ENCODE measurements around the gene CRIP3. TPM values are rescaled to one million over a fixed set of nuclear protein-coding genes. Genes with fewer than 3 reads are reported as not detected.
A peak's percentile ranks its signal among the peaks of the same experiment; 100 is the strongest.

Gene CRIP3
- total RNA-seq, 2 donors from 2014 or later = 1.5 TPM; not detected in 1

DNA sequence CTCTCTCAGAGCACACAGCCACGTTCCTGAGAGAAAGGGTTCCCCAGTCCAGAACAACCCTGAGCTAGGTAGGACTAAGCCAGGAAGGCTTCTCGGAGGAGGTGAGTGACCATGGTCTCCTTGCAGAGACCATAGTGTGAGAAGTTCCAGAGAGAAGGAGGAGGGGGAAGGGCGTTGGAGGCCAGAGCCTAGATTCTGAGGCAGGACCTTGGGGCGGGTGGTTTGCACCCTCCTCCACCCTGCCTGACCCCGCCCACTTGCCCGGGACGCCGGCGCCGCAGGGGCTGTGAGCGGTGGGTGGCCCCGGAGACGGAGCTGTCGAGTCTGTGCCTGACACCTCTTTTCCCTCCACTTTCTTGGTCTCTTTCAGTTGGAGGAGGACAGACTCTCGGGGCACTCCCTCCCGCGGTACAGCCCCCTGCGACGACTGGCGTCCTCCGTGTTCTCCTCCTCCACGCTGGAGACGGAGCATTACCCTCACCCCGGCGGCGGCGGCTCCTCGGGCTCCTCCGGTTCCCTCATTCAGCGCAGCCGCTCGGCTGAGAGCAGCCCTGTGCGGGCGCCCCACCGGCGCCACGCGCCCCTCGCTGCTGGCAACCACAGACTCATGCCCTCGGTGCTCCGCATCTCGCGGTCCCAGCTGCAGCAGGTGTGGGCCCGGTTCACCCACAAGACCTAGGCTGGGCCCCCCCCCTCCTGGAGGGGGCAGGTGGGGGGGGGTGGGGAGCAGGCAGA lies 39.2 kb downstream of the CRIP3 start:
- H3K4me3 ChIP-seq = peak overlapping the region in 1 of 2 donors; percentile 43
- H3K27ac ChIP-seq = peak overlapping the region; percentile 80 to 88
- H3K9me3 ChIP-seq = no peaks in the 10 kb centered on the region
- H3K36me3 ChIP-seq = no peaks in the 10 kb centered on the region
- peaks cover 0 to 35% of the 10 kb centered on the region in 2 donors for H3K4me1 ChIP-seq
- TF ChIP-seq, protein P1, sequence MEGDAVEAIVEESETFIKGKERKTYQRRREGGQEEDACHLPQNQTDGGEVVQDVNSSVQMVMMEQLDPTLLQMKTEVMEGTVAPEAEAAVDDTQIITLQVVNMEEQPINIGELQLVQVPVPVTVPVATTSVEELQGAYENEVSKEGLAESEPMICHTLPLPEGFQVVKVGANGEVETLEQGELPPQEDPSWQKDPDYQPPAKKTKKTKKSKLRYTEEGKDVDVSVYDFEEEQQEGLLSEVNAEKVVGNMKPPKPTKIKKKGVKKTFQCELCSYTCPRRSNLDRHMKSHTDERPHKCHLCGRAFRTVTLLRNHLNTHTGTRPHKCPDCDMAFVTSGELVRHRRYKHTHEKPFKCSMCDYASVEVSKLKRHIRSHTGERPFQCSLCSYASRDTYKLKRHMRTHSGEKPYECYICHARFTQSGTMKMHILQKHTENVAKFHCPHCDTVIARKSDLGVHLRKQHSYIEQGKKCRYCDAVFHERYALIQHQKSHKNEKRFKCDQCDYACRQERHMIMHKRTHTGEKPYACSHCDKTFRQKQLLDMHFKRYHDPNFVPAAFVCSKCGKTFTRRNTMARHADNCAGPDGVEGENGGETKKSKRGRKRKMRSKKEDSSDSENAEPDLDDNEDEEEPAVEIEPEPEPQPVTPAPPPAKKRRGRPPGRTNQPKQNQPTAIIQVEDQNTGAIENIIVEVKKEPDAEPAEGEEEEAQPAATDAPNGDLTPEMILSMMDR (IDR thresholded peaks at IDR 0.05) = no peak
- no peak for DNase-seq (ENCODE audit: low spot score)
- no peaks in the 10 kb centered on the region for H3K27me3 ChIP-seq

DNA sequence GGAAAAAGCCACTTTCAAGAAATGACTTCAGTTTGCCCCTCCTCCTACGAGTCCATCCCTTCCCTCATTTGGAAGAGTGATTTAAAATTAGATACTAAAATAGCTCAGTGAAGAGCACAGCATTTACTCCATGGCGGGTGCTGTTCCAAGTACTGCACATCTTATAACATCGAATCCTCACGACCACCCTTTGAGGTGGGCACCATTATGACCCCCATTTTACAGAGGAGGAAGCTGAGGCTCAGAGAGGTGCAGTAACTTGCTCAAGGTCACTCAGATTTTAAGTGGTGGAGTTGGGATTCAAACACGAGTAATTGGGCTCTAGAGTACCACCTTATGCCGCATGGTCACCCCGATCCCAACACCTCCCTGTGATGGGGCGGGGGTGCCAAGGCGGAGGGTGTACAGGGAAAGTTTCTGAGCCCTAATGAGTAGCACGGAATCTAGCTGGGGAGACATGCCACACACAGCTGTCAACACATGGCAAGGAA lies 39.8 kb downstream of the CRIP3 start:
- TF ChIP-seq, protein P1 (IDR thresholded peaks at IDR 0.05) = no peak
- H3K4me3 ChIP-seq = peak overlapping the region in 1 of 2 donors; percentile 43
- peaks cover 0 to 35% of the 10 kb centered on the region in 2 donors for H3K4me1 ChIP-seq
- DNase-seq (ENCODE audit: low spot score) = no peak
- H3K27me3 ChIP-seq = no peaks in the 10 kb centered on the region
- no peaks in the 10 kb centered on the region for H3K9me3 ChIP-seq
- no peaks in the 10 kb centered on the region for H3K36me3 ChIP-seq
- H3K27ac ChIP-seq = peak overlapping the region; percentile 80 to 88

DNA sequence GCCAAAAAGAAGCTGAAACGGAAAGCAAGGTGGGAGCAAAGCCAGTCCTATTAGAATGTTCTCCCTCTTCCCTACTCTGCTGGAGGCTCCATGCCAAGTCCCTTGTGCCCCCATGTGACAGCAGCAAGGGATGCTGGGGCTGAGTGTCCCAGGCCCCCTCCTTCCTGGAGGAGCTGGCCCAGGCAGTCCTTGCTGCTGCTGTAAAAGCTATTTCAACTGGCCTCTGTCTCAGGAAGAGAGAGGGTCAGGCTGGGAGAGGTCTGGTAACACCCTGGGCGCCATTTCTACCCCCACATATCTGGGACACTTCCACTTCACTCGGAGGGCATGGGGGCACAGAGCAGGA lies 40.3 kb downstream of the CRIP3 start:
- Histone ChIP-seq H3K4me1 (peaks cover 0 to 35% of the 10 kb centered on the region in 2 donors), H3K36me3 (no peaks in the 10 kb centered on the region), H3K27me3 (no peaks in the 10 kb centered on the region), H3K27ac (peak overlapping the region; percentile 80 to 88), H3K9me3 (no peaks in the 10 kb centered on the region), H3K4me3 (no peak overlapping the region)
- TF ChIP-seq, protein P1 (IDR thresholded peaks at IDR 0.05) = no peak
- DNase-seq (ENCODE audit: low spot score) = no peak

DNA sequence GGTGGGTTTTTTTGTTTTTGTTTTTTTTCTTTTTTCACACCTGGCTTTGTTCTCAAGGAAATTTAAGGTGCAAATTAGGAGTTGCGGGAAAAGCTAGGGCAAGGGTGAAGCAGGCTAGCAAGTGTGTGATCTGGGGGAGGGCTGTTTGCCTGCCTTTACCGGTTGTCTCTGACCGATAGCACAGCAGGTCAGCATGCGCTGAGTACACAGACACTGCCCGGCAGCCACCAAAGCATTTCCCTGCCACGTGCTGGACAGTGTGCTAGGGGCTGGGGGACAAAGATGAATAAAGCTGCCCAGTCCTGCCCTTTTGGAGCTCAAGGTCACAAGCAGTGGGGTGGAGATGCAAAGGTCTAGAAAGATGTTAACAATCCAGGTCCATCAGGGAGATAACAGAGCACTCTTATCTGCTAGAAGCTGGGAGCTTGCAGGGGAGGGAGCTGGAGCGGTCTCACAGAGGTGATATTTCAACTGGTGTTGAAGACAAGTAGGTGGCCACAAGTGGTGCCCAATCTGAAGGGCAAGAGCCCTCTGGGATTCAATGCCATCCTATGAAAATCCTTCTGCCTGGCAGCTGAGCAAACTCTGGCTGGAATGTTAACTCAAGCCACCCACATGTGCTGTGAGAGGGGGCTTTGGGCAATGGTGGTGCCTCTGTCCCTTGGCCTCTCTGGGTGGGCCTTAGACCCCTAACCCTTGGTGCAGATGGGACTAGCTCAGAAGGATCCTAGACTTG lies 40.8 kb downstream of the CRIP3 start:
- Histone ChIP-seq H3K9me3 (no peaks in the 10 kb centered on the region), H3K4me3 (no peak overlapping the region), H3K27me3 (no peaks in the 10 kb centered on the region), H3K4me1 (peaks cover 0 to 35% of the 10 kb centered on the region in 2 donors), H3K27ac (peak overlapping the region; percentile 80 to 88), H3K36me3 (no peaks in the 10 kb centered on the region)
- TF ChIP-seq, protein P1 (IDR thresholded peaks at IDR 0.05) = no peak
- DNase-seq (ENCODE audit: low spot score) = no peak

DNA sequence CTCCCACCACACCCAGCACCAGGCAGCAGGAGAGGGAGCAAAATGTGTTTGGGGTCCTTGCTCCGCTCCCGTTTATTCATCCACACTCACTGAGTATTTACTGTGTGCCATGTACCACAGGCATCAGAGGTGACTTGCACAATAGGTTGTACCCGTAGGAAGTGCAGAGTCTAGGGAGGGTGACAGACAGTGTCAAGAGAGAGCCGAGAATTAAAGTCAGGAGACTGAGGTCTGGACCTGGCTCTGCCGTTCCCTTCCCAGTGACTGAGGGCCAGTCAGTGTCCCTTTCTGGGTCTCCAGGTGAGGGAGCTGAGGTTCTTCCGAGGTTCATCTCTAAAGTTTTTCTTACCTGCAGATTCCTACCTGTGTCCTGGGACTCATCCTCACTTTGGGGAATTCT lies 43.1 kb downstream of the CRIP3 start:
- H3K36me3 ChIP-seq = no peaks in the 10 kb centered on the region
- no peaks in the 10 kb centered on the region for H3K9me3 ChIP-seq
- TF ChIP-seq, protein P1 (IDR thresholded peaks at IDR 0.05) = no peak
- peaks cover 0 to 35% of the 10 kb centered on the region in 2 donors for H3K4me1 ChIP-seq
- no peak overlapping the region for H3K4me3 ChIP-seq
- H3K27ac ChIP-seq = no peak overlapping the region
- no peaks in the 10 kb centered on the region for H3K27me3 ChIP-seq
- DNase-seq (ENCODE audit: low spot score) = no peak

Data from right atrium auricular region (tissue), 2 donors.